ENCODE results near the gene PRDM11. TPM values are rescaled to one million over a fixed set of nuclear protein-coding genes. Genes with fewer than 3 reads are reported as not detected.

PRDM11 gene
- total and polyA plus RNA-seq, 8 donors, result 1.2 to 139 (median 7.9) TPM

DNA sequence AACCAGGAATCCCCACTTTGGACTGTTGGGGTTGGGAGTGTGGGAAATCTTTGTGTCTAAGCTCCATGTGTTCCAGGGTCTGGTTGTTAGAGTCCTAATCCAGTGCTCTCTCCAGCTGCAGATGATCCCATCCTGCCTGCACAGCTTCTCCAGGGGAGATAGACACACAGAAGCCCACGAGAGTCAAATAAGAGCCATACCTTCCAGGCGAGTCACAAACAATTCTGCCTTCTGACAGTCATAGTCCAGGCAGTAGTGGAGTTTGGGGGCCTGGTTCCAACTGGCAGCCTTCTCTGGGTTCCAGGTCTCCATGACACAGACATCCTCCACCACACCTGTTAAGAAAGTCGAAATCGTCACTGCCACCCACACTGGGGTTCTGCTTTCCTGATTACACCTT is 107.6 kb downstream of the PRDM11 start:
- H3K4me3 ChIP-seq, result no peak overlapping the region
- DNase-seq, result no peak
- intact Hi-C loops (cut with DNase I; ENCODE audit: low total_unique reads), result no loop called here

DNA sequence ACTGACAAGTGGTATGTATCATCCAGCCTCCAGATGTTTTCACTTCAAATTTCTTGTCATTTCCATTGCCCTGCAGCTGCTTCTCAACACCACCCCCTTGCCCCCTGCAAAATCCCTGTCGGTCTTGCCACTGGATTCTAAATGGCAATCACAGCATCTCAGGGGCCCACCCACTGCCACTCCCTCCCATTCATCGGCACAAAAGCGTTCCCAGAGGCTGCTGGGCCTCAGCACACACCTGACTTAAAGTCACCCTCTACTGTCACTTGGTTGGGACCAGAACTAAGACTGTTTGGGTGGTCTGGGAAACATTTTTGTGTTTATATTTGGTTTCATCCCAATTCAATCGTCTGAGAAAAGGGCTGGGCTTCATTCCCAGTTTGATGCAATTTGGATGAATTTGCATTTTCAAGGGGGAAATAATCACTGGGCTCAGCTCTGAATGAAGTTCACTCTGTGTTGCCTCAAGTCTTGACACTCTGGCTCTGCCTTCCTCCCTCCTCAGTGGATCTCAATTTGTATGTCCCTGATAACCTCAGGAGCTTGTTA is 112.6 kb downstream of the PRDM11 start:
- H3K4me3 ChIP-seq, result no peak overlapping the region
- intact Hi-C loops (cut with DNase I; ENCODE audit: low total_unique reads), result no loop called here
- H3K36me3 ChIP-seq, result no peaks in the 10 kb centered on the region
- H3K27me3 ChIP-seq, result peaks cover 0 to 35% (median 0%) of the 10 kb centered on the region in 3 donors
- H3K9me3 ChIP-seq, result no peaks in the 10 kb centered on the region
- WGBS, 5 donors, result 22 to 39% (median 31%) methylated on average over 4 of the region's 4 CpGs
- peak in 1 of 2 donors; percentile 69 for DNase-seq
- H3K4me1 ChIP-seq, result peaks cover 0 to 5% (median 0%) of the 10 kb centered on the region in 4 donors
- TF ChIP-seq, protein P1, sequence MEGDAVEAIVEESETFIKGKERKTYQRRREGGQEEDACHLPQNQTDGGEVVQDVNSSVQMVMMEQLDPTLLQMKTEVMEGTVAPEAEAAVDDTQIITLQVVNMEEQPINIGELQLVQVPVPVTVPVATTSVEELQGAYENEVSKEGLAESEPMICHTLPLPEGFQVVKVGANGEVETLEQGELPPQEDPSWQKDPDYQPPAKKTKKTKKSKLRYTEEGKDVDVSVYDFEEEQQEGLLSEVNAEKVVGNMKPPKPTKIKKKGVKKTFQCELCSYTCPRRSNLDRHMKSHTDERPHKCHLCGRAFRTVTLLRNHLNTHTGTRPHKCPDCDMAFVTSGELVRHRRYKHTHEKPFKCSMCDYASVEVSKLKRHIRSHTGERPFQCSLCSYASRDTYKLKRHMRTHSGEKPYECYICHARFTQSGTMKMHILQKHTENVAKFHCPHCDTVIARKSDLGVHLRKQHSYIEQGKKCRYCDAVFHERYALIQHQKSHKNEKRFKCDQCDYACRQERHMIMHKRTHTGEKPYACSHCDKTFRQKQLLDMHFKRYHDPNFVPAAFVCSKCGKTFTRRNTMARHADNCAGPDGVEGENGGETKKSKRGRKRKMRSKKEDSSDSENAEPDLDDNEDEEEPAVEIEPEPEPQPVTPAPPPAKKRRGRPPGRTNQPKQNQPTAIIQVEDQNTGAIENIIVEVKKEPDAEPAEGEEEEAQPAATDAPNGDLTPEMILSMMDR (IDR thresholded peaks at IDR 0.05), result no peak
- TF ChIP-seq POLR2AphosphoS5 (IDR thresholded peaks at IDR 0.05), result no peak
- no peak for TF ChIP-seq POLR2A (IDR thresholded peaks at IDR 0.05)
- TF ChIP-seq EP300 (IDR thresholded peaks at IDR 0.05), result no peak
- H3K27ac ChIP-seq, result no peak overlapping the region

More for the DNA sequence above, 107.6 kb downstream of the PRDM11 start:
- WGBS, 5 donors, result 80 to 93% (median 84%) methylated on average over 4 of the region's 4 CpGs
- Histone ChIP-seq H3K9me3 (no peaks in the 10 kb centered on the region), H3K27ac (no peak overlapping the region), H3K36me3 (no peaks in the 10 kb centered on the region), H3K27me3 (peaks cover 0 to 11% (median 0%) of the 10 kb centered on the region in 3 donors), H3K4me1 (peaks cover 0 to 2% (median 0%) of the 10 kb centered on the region in 4 donors)
- TF ChIP-seq POLR2A (IDR thresholded peaks at IDR 0.05) (no peak), EP300 (IDR thresholded peaks at IDR 0.05) (no peak), POLR2AphosphoS5 (IDR thresholded peaks at IDR 0.05) (no peak)
- TF ChIP-seq, protein P1 (IDR thresholded peaks at IDR 0.05), result no peak

DNA sequence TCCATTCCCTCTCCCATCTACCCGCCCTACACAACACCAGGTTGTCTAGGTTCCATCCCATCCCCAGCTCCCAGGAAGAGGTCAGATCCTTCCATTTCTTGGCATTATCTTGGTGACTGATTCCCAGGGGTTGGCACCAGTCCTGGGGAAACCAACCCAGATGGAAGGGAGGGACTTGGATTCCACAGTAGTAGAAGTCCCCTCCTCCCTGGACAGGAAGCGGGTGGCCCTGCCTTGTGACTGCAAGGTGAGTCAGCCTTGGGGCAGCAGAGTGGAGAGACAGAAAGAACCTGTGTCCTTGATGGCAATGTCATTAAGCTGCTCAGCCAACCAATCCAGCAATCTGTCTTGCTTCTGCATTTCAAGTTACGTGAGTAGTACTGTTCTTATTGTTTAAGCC is 113.2 kb downstream of the PRDM11 start:
- TF ChIP-seq, protein P1 (IDR thresholded peaks at IDR 0.05), result no peak
- TF ChIP-seq POLR2AphosphoS5 (IDR thresholded peaks at IDR 0.05) (peak in 1 of 3 donors; percentile 53), EP300 (IDR thresholded peaks at IDR 0.05) (no peak), POLR2A (IDR thresholded peaks at IDR 0.05) (no peak)
- no peaks in the 10 kb centered on the region for H3K36me3 ChIP-seq
- intact Hi-C loops (cut with DNase I; ENCODE audit: low total_unique reads), result no loop called here
- peak; percentile 66 to 80 for DNase-seq
- peak overlapping the region in 1 of 5 donors; percentile 52 for H3K27ac ChIP-seq
- H3K27me3 ChIP-seq, result peaks cover 0 to 40% (median 0%) of the 10 kb centered on the region in 3 donors
- peaks cover 0 to 5% (median 0%) of the 10 kb centered on the region in 4 donors for H3K4me1 ChIP-seq
- no peak overlapping the region for H3K4me3 ChIP-seq
- 52 to 86% (median 73%) methylated on average over 3 of the region's 3 CpGs for WGBS, 5 donors
- H3K9me3 ChIP-seq, result no peaks in the 10 kb centered on the region

DNA sequence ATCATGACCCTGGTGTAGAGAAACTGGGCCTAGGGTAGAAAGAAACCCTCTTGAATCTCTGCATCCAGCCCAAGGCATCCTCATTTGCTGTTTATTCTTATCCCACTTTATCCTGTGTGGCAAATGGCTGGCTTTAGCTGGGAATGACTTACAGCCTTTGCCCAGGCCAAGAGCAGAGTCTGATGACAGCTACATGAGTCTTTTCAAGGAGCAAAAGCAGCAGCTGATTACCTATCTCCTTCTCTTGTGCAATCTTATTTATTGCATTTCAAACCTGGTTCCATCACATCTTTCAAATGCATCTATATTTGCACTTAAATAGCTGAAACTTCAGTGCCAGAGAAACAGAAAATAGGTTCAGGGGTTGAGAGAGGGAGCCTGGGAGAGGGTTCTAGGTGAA is 113.6 kb downstream of the PRDM11 start:
- Histone ChIP-seq H3K36me3 (no peaks in the 10 kb centered on the region), H3K4me3 (no peak overlapping the region), H3K9me3 (no peaks in the 10 kb centered on the region), H3K27me3 (peaks cover 0 to 41% (median 0%) of the 10 kb centered on the region in 3 donors), H3K27ac (peak overlapping the region in 1 of 5 donors; percentile 52), H3K4me1 (peaks cover 0 to 5% (median 0%) of the 10 kb centered on the region in 4 donors)
- TF ChIP-seq, protein P1 (IDR thresholded peaks at IDR 0.05), result no peak
- no peak for TF ChIP-seq POLR2A (IDR thresholded peaks at IDR 0.05)
- no peak for TF ChIP-seq POLR2AphosphoS5 (IDR thresholded peaks at IDR 0.05)
- TF ChIP-seq EP300 (IDR thresholded peaks at IDR 0.05), result no peak
- intact Hi-C loops (cut with DNase I; ENCODE audit: low total_unique reads), result no loop called here
- DNase-seq, result no peak

All from stomach (tissue), 9 donors.